ENCODE measurements around the gene LMNTD1. TPM values are rescaled to one million over a fixed set of nuclear protein-coding genes. Genes with fewer than 3 reads are reported as not detected.

LMNTD1 gene
- total RNA-seq, 1 donor = not detected

- Histone ChIP-seq H3K4me1 (ENCODE audit: insufficient read depth, low read length) (no peaks in the 10 kb centered on the region), H3K4me3 (ENCODE audit: low read length) (no peak overlapping the region), H3K27me3 (ENCODE audit: insufficient read depth, low read length) (no peaks in the 10 kb centered on the region), H3K9me3 (ENCODE audit: low read depth, low read length) (no peaks in the 10 kb centered on the region)
These were observed 31.3 kb downstream of the LMNTD1 start for GRCh38 chr12:25521625-25522256.

GRCh38 chr12:25518512-25518911, 34.6 kb downstream of the LMNTD1 start:
- no peak overlapping the region for H3K4me3 ChIP-seq (ENCODE audit: low read length)
- H3K27me3 ChIP-seq (ENCODE audit: insufficient read depth, low read length) = no peaks in the 10 kb centered on the region
- no peaks in the 10 kb centered on the region for H3K4me1 ChIP-seq (ENCODE audit: insufficient read depth, low read length)
- no peaks in the 10 kb centered on the region for H3K9me3 ChIP-seq (ENCODE audit: low read depth, low read length)

- Histone ChIP-seq H3K4me1 (ENCODE audit: insufficient read depth, low read length) (no peaks in the 10 kb centered on the region), H3K4me3 (ENCODE audit: low read length) (no peak overlapping the region), H3K9me3 (ENCODE audit: low read depth, low read length) (no peaks in the 10 kb centered on the region), H3K27me3 (ENCODE audit: insufficient read depth, low read length) (no peaks in the 10 kb centered on the region)
These were observed 48.3 kb downstream of the LMNTD1 start for GRCh38 chr12:25504744-25505143.

- H3K4me3 ChIP-seq (ENCODE audit: low read length) = no peak overlapping the region
- no peaks in the 10 kb centered on the region for H3K9me3 ChIP-seq (ENCODE audit: low read depth, low read length)
- no peaks in the 10 kb centered on the region for H3K27me3 ChIP-seq (ENCODE audit: insufficient read depth, low read length)
- H3K4me1 ChIP-seq (ENCODE audit: insufficient read depth, low read length) = no peaks in the 10 kb centered on the region
These were observed 49.4 kb downstream of the LMNTD1 start for GRCh38 chr12:25503666-25504065.

- Histone ChIP-seq H3K27me3 (ENCODE audit: insufficient read depth, low read length) (no peaks in the 10 kb centered on the region), H3K9me3 (ENCODE audit: low read depth, low read length) (no peaks in the 10 kb centered on the region), H3K4me3 (ENCODE audit: low read length) (no peak overlapping the region), H3K4me1 (ENCODE audit: insufficient read depth, low read length) (no peaks in the 10 kb centered on the region)
These were observed 50.5 kb downstream of the LMNTD1 start for GRCh38 chr12:25502596-25502995.

GRCh38 chr12:25502118-25502517, 51.0 kb downstream of the LMNTD1 start:
- H3K27me3 ChIP-seq (ENCODE audit: insufficient read depth, low read length) = no peaks in the 10 kb centered on the region
- H3K4me1 ChIP-seq (ENCODE audit: insufficient read depth, low read length) = no peaks in the 10 kb centered on the region
- no peak overlapping the region for H3K4me3 ChIP-seq (ENCODE audit: low read length)
- no peaks in the 10 kb centered on the region for H3K9me3 ChIP-seq (ENCODE audit: low read depth, low read length)

GRCh38 chr12:25501549-25501948, 51.5 kb downstream of the LMNTD1 start:
- no peaks in the 10 kb centered on the region for H3K27me3 ChIP-seq (ENCODE audit: insufficient read depth, low read length)
- H3K4me1 ChIP-seq (ENCODE audit: insufficient read depth, low read length) = no peaks in the 10 kb centered on the region

GRCh38 chr12:25500651-25501050, 52.4 kb downstream of the LMNTD1 start:
- Histone ChIP-seq H3K27me3 (ENCODE audit: insufficient read depth, low read length) (no peaks in the 10 kb centered on the region), H3K9me3 (ENCODE audit: low read depth, low read length) (no peaks in the 10 kb centered on the region), H3K4me1 (ENCODE audit: insufficient read depth, low read length) (no peaks in the 10 kb centered on the region)

More at GRCh38 chr12:25501549-25501948, 51.5 kb downstream of the LMNTD1 start:
- H3K4me3 ChIP-seq (ENCODE audit: low read length) = no peak overlapping the region
- no peaks in the 10 kb centered on the region for H3K9me3 ChIP-seq (ENCODE audit: low read depth, low read length)

GRCh38 chr12:25497021-25497420, 56.1 kb downstream of the LMNTD1 start:
- no peaks in the 10 kb centered on the region for H3K27me3 ChIP-seq (ENCODE audit: insufficient read depth, low read length)
- no peaks in the 10 kb centered on the region for H3K9me3 ChIP-seq (ENCODE audit: low read depth, low read length)
- H3K4me3 ChIP-seq (ENCODE audit: low read length) = no peak overlapping the region
- H3K4me1 ChIP-seq (ENCODE audit: insufficient read depth, low read length) = no peaks in the 10 kb centered on the region

More at GRCh38 chr12:25500651-25501050, 52.4 kb downstream of the LMNTD1 start:
- no peak overlapping the region for H3K4me3 ChIP-seq (ENCODE audit: low read length)

- Histone ChIP-seq H3K27me3 (ENCODE audit: insufficient read depth, low read length) (no peaks in the 10 kb centered on the region), H3K9me3 (ENCODE audit: low read depth, low read length) (no peaks in the 10 kb centered on the region), H3K4me1 (ENCODE audit: insufficient read depth, low read length) (no peaks in the 10 kb centered on the region), H3K4me3 (ENCODE audit: low read length) (no peak overlapping the region)
These were observed 56.9 kb downstream of the LMNTD1 start for GRCh38 chr12:25496098-25496587.

GRCh38 chr12:25495331-25496097, 57.6 kb downstream of the LMNTD1 start:
- Histone ChIP-seq H3K9me3 (ENCODE audit: low read depth, low read length) (no peaks in the 10 kb centered on the region), H3K27me3 (ENCODE audit: insufficient read depth, low read length) (no peaks in the 10 kb centered on the region), H3K4me1 (ENCODE audit: insufficient read depth, low read length) (no peaks in the 10 kb centered on the region), H3K4me3 (ENCODE audit: low read length) (no peak overlapping the region)

- Histone ChIP-seq H3K9me3 (ENCODE audit: low read depth, low read length) (no peaks in the 10 kb centered on the region), H3K27me3 (ENCODE audit: insufficient read depth, low read length) (no peaks in the 10 kb centered on the region), H3K4me1 (ENCODE audit: insufficient read depth, low read length) (no peaks in the 10 kb centered on the region), H3K4me3 (ENCODE audit: low read length) (no peak overlapping the region)
These were observed 58.2 kb downstream of the LMNTD1 start for GRCh38 chr12:25494926-25495325.

- Histone ChIP-seq H3K9me3 (ENCODE audit: low read depth, low read length) (no peaks in the 10 kb centered on the region), H3K4me3 (ENCODE audit: low read length) (no peak overlapping the region), H3K4me1 (ENCODE audit: insufficient read depth, low read length) (no peaks in the 10 kb centered on the region), H3K27me3 (ENCODE audit: insufficient read depth, low read length) (no peaks in the 10 kb centered on the region)
These were observed 59.4 kb downstream of the LMNTD1 start for GRCh38 chr12:25493682-25494081.

GRCh38 chr12:25491396-25492325, 61.4 kb downstream of the LMNTD1 start:
- H3K4me1 ChIP-seq (ENCODE audit: insufficient read depth, low read length) = no peaks in the 10 kb centered on the region
- no peaks in the 10 kb centered on the region for H3K27me3 ChIP-seq (ENCODE audit: insufficient read depth, low read length)
- H3K9me3 ChIP-seq (ENCODE audit: low read depth, low read length) = no peaks in the 10 kb centered on the region
- no peak overlapping the region for H3K4me3 ChIP-seq (ENCODE audit: low read length)

All from mononuclear cell (primary cell).